HG03103 (cell line): ENCODE data around the gene CA10.

Source experiments
- ATAC-seq: cut with Tn5 transposase; IDR thresholded peaks from one replicate; pipeline ENCODE4 v1.9.1; 2021; ENCODE audit warnings: low read depth; ENCODE audit not compliant: unreplicated experiment

Gene CA10

DNA sequence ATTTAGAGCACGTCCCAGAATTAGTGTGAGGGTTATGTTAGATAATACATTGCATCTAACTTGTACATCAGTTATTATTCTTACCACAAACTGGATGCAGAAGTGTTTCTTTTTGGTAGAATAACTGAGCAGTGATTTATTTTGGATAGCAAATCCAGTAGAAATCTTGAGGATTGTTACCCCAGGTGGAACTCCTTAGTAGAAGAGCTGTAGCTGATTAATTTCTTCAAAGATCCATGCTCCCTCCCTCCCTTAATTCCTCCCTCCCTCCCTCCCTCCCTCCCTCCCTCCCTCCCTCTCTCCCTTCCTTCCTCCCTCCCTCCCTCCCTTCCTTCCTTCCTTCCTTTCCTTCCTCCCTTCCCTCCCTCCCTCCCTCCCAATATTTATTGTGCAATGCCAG lies 337.7 kb downstream of the CA10 start:
- ATAC-seq: no peak

DNA sequence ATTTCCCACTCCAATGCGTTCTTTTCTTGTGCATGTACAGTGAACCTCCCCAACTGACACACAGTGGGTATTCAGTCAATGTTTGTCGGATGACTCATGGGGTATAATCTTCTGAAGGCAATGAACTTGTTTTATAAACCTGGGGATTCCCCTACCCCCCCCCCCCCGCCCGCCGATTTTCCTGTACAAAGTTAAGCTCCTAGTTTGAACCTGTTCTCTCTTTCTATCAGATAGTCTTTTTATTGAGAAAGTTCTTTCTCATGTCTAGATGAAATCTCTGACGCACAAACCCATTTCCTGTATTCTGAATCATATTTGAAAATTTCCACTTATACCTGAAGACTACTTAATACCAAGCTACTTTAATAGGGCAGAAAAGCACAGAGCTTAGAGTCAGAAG lies 338.3 kb downstream of the CA10 start:
- ATAC-seq: no peak

DNA sequence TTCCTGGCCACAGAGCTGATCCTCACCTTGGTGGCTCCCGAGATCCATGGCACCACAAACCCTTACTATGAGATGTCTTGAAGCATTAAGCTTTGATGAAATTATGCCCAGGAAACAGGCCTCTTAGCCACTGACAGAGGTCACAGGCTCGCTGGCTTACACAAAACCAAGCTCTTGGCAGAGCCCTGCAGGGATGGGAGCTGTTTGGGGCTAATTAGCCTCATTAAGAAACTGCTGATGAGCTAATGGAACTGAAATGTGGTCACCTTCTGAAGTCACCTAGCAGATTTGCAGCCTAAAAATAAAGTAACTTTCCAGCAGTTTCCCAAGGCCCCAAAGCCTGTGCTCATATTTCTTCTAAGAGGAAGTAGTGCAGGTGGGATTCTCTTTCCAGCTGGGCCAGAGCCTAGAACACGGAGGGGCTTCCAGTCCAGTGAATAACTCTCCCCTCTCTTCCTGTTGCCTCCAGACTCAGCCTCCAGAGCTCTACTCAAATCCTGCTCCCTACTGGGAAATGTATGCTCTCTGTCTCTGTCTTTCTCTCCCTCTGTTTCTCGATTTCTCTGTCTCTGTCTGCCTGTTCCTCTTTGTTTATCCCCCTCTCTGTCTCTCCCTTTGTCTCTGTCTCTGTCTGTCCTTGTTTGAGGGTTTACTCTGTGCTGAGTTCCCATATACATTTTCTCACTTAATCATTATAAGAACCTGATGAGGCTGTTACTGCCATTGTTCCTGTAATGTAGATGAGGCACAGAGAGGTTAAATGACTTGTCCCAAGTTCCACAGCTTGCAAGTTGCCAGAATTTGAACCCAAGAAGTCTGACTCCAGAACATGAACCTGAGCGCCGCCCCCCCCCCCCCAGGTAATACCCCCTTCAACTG lies 338.9 kb downstream of the CA10 start:
- ATAC-seq: no peak

DNA sequence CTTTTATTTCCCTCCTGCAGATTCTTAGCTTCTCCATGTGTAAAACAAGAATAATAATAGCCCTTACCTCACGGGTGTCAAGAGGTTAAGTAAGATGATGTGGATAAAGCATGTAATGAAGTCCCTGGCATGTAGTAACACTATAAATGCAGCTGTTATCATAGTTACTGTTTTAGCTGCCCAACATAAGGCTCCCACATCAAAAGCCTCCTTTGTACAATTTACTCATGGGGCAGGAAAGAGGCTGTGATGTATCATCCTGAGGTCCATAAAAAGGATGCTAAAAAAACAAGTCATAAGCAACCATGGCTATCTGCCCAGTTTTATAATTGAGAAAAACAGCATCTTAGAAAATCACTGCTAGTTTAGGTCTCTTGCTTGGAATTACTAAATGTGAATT lies 339.7 kb downstream of the CA10 start:
- ATAC-seq: no peak

DNA sequence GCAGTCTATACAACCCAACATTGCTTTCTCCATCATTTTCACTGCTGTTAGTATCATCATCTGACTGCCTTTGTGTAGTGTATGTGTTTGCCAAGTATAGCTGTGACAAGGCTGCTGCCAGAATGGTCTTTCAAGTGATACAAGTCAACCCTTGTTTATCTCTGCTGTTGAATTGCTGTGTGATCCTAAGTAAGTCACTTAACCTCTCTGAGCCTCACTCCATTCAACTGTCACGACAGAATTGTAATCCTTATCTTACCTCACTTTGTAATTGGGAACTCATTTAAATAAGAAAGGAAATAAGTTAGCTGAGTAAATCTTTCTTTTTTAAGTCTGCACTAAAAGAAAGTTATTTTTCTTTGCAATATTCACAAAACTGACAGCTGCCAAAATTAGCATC lies 340.6 kb downstream of the CA10 start:
- no peak for ATAC-seq

DNA sequence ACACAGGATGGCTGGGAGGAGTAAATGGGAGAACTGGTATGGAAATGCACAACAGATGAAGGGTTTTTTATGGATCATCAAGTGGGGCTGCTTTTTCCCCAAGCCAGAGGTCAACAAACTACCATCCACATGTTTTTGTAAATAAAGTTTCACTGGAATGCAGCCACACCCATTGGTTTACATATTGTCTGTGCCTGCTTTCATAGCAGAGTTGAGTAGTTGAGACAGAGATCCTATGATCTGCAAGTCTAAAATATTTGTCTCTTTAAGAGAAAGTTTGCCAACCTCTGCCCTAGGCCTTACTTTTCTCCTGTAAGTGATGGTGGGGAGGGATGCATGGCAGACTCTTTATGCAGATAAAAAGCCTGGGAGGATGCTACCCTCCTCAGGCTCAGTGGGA lies 341.4 kb downstream of the CA10 start:
- ATAC-seq: no peak

DNA sequence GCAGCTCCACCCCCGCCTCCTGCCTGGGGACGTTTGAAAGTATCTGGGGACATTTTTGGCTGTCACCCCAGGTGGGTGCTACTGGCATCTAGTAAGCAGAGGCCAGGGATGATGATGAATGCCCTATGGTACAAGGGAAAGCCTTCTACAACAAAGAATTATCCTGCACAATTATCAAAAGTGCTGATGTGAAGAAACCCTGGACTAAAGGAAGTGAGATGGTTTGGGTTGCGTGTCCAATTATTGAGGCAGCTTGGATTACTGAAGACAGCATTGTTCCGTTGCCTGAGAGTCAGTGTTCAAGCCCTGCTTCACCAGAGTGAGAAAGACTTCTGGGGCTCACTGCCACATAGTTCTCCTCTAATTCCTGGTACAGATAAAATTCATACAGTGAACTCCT lies 343.4 kb downstream of the CA10 start:
- ATAC-seq: no peak

DNA sequence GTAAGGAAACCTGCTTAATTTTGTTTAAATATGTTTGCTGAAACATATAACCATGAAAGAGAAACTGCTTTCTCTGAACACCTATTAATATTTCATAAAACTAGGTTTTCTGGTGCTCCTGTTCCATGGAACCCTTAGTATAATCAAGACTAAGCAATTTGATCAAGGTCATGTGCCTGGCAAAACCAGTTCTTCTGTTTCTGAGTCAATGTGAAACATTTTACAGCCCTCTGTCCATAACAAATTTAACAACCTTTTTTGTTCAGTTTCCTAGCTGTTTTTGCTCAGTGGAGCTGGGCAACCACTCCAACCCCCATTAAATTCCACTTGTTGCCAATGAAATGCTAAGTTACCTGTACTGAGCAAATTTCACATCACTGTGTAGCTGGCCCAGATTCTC lies 344.0 kb downstream of the CA10 start:
- ATAC-seq: no peak

DNA sequence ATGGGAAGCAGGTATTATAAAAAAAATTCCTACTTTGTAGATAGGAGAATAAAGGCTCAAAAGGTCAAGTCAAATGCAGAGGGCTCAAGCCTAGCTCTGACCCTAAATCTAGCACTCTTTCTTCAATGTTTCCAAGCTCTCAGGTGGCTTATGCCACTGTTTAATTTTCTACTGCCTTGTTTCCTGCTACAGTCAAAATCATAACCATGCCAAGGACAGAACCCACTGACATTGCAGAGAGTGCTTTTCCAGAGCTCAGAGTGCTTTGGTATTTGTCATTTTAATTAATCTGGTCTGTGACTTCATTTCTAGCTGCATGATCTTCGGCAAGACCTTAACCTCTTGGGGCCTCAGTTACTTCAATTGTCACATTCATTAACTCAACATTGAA lies 344.7 kb downstream of the CA10 start:
- ATAC-seq: no peak

DNA sequence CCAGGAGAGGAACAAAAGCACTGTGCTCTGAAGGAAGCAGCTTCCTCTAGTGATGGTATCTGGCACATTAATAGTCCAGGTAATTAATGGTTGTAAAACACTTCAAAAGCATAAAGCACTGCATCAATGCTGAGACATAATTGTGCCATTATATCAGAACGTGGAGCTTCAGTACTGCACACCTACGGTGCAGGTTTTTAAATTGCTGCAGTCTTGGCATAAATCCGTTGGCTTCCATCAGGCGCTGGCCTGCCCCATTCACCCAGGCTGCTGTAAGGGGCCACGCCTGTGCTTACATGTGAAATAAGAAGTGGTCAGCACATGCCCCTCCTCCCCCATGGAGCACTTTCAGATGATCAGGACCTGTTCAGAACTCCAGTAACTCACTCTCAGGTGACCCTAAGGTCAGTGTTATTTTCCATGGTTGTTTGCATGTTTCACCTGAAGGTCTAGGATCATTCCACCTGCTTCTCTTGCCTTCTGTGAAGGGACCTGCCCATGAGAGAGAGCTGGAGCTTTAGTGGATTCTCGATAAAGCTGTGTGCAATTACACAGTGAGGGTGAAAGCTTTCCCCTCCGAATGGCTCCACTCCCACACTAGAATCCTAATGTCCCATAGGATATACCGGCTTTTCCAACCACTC lies 345.3 kb downstream of the CA10 start:
- ATAC-seq: no peak

DNA sequence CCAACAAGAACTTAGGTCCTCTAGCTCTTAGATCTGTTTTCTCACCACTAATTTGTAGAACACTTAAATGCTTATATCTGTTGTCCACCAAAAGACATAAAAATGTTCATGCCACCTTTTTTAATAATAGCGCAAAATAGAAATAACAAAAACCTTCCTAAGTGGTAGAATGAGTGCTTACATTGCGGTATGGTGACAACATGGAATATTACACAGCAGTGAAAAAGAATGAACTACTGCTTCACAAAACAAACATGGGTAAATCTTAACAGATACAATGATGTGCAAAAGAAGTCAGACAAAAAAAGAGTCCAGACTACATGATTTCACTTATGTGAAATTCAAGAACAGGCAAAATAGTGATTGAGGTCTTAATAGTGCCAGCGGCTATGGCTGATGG lies 351.1 kb downstream of the CA10 start:
- ATAC-seq: no peak

DNA sequence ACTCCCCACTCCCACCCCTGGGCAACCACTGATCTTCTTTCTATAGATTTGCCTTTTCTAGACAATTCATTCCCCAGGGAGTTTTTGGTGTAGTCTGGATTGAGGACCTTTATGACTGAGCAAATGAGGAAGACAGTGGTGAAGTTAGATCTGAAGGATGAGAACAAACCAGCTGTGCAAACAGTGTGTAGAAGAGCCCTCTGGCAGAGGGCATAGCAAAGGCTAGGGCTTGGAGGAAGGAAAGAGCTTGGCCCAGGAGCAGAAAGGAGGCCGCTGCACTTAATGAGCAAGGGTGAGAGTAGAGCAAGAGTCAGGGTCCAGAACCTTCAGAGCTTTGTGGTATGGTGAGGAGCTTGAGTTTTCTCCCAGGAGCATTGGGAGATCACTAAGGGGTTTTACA lies 352.7 kb downstream of the CA10 start:
- ATAC-seq: no peak

DNA sequence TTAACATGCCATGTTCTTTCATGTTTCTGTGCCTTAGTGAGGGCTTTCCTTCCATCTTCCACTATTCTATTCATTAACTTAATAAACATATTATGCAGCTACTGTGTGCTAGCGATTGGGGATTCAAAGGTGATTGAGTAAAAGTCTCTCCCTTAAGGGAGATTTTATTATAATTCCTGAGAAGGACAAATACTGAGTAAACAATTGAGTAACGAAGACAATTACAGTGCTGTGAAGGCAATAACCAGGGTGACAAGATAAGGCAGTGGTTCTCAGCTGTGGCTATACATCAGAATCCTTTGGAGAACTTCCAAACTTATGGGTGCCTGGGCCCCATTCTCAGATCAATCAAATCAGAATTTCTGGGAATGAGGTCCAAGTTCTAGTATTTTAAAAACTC lies 353.3 kb downstream of the CA10 start:
- ATAC-seq: no peak

DNA sequence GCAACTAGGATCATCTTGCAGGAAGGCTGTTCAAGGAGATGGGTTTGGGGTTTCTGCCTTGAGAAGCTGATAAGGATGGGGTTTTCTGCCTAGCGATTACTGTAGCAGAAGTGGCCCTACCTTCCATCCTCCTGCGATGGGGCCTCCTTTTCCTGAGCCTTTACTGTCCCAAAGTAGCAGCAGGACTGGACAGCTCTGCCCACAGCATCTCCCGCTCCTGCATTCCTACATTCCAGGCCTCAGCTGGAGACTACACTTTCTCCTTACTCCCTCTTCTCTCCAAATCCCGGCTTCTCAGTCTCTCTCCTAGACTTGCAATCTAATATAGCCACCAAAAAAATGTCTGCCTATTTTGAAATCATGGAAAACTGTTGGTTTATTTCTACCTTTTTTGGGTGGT lies 355.4 kb downstream of the CA10 start:
- no peak for ATAC-seq

DNA sequence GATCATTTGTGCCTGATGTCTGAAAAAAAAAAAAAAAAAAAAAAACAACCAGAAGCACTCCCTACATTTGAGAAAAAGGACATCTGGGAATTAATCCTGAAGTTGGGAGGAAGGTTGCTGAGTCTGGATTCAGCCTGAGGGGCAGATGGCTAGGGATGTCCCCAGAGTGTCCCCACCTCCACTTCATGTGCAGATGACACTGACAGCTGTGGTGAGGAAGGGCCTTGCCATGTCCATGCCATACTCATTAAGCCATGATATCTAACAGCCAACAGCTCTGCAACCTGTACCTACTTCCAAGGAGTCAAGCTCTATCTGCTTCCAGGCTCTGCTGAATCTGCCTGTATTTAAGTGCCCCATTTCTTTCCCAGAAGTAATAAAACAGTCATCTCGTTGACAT lies 356.0 kb downstream of the CA10 start:
- ATAC-seq: no peak

DNA sequence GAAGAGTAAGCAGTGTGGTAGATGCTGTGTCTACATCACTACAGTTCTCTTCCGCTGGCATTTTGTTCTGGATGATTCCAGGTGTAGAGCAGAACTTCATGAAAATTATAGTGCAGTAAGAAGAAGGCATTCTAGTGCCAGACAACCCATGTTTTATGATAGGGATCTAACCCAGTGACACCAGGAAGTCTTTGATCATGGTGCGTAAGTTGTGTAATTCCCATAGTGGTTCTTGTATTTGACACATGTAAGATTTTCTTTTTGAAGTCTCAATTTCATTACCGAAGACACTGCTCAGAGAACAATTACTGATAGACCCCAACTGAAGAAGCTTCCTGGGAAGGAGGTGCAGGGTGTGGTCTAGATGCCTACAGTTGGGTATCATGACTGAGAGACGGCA lies 356.9 kb downstream of the CA10 start:
- no peak for ATAC-seq

DNA sequence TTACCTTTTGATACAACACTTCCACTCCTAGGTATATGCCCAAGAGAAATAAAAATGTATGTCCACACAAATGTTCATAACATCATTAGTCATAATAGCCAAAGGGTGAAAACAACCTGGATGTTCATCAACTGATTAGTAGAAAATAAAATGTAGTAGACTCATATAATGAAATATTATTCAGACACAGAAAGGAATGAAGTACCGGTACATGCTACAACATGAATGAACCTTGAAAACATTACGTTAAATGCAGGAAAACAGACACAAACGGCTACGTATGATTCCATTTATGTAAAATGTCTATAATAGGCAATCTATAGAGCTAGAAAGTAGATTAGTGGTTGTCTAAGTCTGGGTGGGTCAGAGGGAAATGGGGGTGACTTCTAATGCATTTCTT lies 358.5 kb downstream of the CA10 start:
- no peak for ATAC-seq

DNA sequence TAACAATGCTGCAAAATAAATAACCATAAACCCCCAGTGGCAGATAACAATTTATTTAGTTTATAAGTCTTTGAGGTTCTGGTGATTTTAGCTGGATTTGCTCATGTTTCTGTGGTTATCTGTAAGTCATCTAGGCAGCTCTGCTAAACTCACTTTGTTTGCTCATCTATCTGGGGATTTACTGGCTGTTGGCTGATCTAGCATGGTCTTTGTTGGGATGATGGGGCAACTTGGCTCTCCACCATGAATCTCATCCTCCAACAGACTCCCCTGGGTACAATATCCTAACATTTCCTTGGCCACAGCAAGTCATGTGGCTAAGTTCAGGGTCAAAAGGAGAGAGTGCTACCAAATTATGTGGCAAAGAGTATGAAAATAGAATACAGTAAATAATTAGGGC lies 359.3 kb downstream of the CA10 start:
- no peak for ATAC-seq

DNA sequence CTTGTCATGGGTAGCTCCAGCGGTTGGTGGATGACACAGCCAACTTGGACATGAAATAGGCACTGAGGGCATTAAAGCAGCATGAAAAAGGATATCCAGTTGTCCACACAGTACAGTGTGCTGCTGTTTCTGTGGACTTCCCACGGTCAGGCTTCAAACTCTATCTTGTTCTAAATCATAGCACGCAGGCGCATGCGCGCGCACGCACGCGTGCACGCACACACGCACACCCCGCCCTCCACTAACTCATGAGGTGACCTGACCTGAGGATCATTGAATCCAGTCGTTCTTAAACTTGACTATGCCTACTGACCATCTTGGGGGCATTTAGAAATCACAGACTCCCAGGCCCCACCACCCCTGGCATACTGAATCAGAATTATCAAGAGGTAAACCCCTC lies 361.4 kb downstream of the CA10 start:
- no peak for ATAC-seq

DNA sequence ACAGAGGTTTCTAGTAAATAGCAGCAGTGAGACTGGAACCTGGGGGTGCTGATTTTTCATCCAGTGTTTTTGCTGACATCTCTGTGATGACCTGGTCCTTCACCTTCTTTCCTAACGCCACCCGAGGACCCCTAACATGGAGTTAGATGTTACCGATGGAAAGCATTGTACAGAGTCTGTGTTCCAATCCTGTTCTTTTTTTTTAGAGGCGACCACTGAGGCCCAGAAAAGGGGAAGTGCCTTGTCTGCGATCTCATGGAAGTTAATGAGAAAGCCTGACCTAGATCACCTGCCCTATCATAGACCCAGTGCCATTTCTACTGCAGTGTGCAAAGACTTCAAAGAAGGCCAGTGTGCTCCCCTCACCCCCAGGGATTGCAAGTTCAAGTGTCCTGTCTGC lies 362.5 kb downstream of the CA10 start:
- ATAC-seq: no peak

DNA sequence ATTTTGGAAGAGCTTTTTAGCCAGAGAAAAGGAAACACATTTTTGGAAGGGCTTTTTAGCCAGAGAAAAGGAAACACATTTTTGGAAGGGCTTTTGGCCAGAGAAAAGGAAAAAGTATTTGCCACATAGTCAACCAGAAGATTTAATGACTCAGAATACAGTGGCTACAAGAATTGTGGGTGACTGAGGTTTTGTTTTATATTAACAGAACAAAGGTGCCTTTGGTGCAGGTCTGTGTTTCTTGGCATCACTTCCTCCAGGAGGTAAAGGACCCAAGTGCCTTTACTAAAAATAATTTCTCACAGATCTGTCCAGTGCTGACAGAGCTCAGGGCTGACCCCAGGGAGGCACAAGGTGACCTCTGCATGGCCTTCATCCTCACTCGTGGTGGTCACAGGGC lies 363.1 kb downstream of the CA10 start:
- no peak for ATAC-seq

DNA sequence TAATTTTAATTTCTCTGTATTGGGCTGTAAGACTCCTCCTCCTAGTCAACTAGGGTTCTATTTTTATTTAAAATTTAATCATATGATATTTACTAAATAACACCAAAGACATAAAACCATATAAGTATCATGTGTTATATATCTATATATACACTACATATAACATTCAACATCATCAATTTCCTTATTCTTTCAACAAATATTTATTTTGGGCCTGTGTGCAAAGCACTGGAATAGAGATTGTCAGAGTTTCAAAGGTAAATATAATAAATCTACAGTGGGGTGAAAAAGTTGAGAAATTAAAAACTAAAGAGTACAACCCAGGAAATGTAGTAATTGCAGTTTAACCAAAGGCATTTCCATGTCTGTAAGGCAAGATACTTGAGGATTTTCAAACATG lies 364.0 kb downstream of the CA10 start:
- no peak for ATAC-seq
